Vagina (tissue), 2 donors: ENCODE data around the gene INS.

Experiments used
- CTCF ChIP-seq, 3 experiments: fragments of 450-650 bp in 2 of 3; fragments of 200-600 bp in 1 of 3; sonication (generic) in 1 of 3; IDR thresholded peaks; one replicate each; pipeline ENCODE4 v1.5.1; 2017 to 2019; ENCODE audit warnings: antibody characterized with exemption in 3 of 3, mild to moderate bottlenecking in 2 of 3, moderate library complexity in 2 of 3
- POLR2A ChIP-seq, 2 donors: fragments of 450-650 bp; IDR thresholded peaks; one replicate each; pipeline ENCODE4 v1.6.1; 2017; ENCODE audit warnings: antibody characterized with exemption in 2 of 2, mild to moderate bottlenecking in 2 of 2, moderate library complexity in 2 of 2
- POLR2AphosphoS5 ChIP-seq, 2 donors: sonication (generic); formaldehyde crosslinking; IDR thresholded peaks; one replicate each; pipeline ENCODE4 v1.9.0; 2017; ENCODE audit warnings: antibody characterized with exemption in 2 of 2, mild to moderate bottlenecking in 2 of 2, low read depth in 1 of 2; ENCODE audit not compliant: insufficient read depth in 1 of 2

GRCh38 chr11:2176389-2176900 is 15.4 kb upstream of the INS start:
- TF ChIP-seq POLR2AphosphoS5 (IDR thresholded peaks at IDR 0.05; ENCODE audit: insufficient read depth in 1 of 2, low read depth in 1 of 2) (no peak), CTCF (IDR thresholded peaks at IDR 0.05) (no peak), POLR2A (IDR thresholded peaks at IDR 0.05) (no peak)
